Measurements from ENCODE around the gene SMNDC1. TPM values are rescaled to one million over a fixed set of nuclear protein-coding genes. Genes with fewer than 3 reads are reported as not detected.

SMNDC1 gene
- total and polyA plus RNA-seq, 10 of the 15 experiments (the other 5 are each of a cell fraction or from before 2014, with no cell fraction given): 4.6 to 37.2 (median 18.1) TPM

- TF ChIP-seq MXI1 (IDR thresholded peaks at IDR 0.05; ENCODE audit: low read depth, low read length) (peak; percentile 65; the same call in 1 of the 2 replicates), JUNB (IDR thresholded peaks at IDR 0.05) (no peak), TBL1XR1 (IDR thresholded peaks at IDR 0.05; ENCODE audit: low read depth, low read length) (no peak), RB1 (IDR thresholded peaks at IDR 0.05; ENCODE audit: borderline replicate concordance) (peak; percentile 44; the same call in 1 of the 2 replicates), RBBP5 (conservative IDR thresholded peaks at IDR 0.05) (no peak), HDAC2 (IDR thresholded peaks at IDR 0.05) (no peak), ZSCAN29 (IDR thresholded peaks at IDR 0.05) (no peak), WRNIP1 (IDR thresholded peaks at IDR 0.05; ENCODE audit: borderline replicate concordance, low read depth, low read length) (no peak), BHLHE40 (IDR thresholded peaks at IDR 0.05; ENCODE audit: borderline replicate concordance in 1 of 2, low read depth in 2 of 2, low read length in 1 of 2) (peak; percentile 28 to 48; a peak in 1 of 4 replicates), ZNF384 (IDR thresholded peaks at IDR 0.05; ENCODE audit: borderline replicate concordance, low read depth, low read length) (no peak), ESRRA (IDR thresholded peaks at IDR 0.05; ENCODE audit: low read length) (no peak), RELB (IDR thresholded peaks at IDR 0.05; ENCODE audit: low read depth) (peak; percentile 25; the same call in 1 of the 2 replicates), E2F8 (IDR thresholded peaks at IDR 0.05; ENCODE audit: low read depth, partially characterized antibody) (no peak), ZNF24 (IDR thresholded peaks at IDR 0.05) (0 out of 2 replicates have a peak, but pooled peaks have one; percentile 35), TARDBP (IDR thresholded peaks at IDR 0.05; ENCODE audit: borderline replicate concordance) (no peak), ZNF687 (IDR thresholded peaks at IDR 0.05) (peak; percentile 88), ZBED1 (IDR thresholded peaks at IDR 0.05; ENCODE audit: borderline replicate concordance) (no peak)
Observed at GRCh38 chr10:110354322-110354766, 49.6 kb upstream of the SMNDC1 start (continued).
